AG04449 (cell line): ENCODE measurements around the gene SUPT20H.
A peak's percentile ranks its signal among the peaks of the same experiment; 100 is the strongest.

Experiments
- CTCF ChIA-PET: fragments of 350-600 bp; formaldehyde crosslinking; extraction: SDS; loops from one replicate; lab custom pipeline; 2021; ENCODE audit warnings: antibody characterized with exemption; lab: Yijun Ruan, JAX
- POLR2A ChIA-PET: fragments of 400-600, 350-600 bp; formaldehyde crosslinking; extraction: SDS; loops from one replicate; lab custom pipeline; 2020; ENCODE audit warnings: antibody characterized with exemption, inconsistent platforms; lab: Yijun Ruan, JAX
- DNase-seq: peaks from one replicate; pipeline ENCODE4 v3.0.0-alpha.2; 2010; ENCODE audit warnings: low read depth, low spot score
- H3K4me3 ChIP-seq: 2 replicates; pipeline ENCODE4 v1.5.1; 2011; ENCODE audit warnings: low read depth, mild to moderate bottlenecking, control low read depth, low read length
- CTCF ChIP-seq: IDR thresholded peaks from one replicate; pipeline ENCODE4 v1.5.1; 2011; ENCODE audit warnings: mild to moderate bottlenecking, moderate library complexity, low read length, control low read depth, inconsistent platforms; ENCODE audit not compliant: insufficient read depth; ENCODE audit errors: missing control alignments

Gene SUPT20H

GRCh38 chr13:37037241-37037640, 22.2 kb downstream of the SUPT20H start:
- no peak overlapping the region for H3K4me3 ChIP-seq
- DNase-seq, result no peak
- TF ChIP-seq CTCF, result no peak
- CTCF ChIA-PET, result no interaction called here
- POLR2A ChIA-PET, result no interaction called here

- no peak overlapping the region for H3K4me3 ChIP-seq
- TF ChIP-seq CTCF, result no peak
- ChIA-PET POLR2A (no interaction called here), CTCF (interaction anchor here (1.4 kb wide), 1 partner anchor 12 kb away, joined by 4 read pairs; no protein-coding TSS in a partner anchor)
- DNase-seq, result no peak
Observed at GRCh38 chr13:37029617-37030016, 29.9 kb downstream of the SUPT20H start.

GRCh38 chr13:37027639-37028038, 31.8 kb downstream of the SUPT20H start:
- H3K4me3 ChIP-seq, result no peak overlapping the region
- POLR2A ChIA-PET, result no interaction called here
- no peak for TF ChIP-seq CTCF
- no peak for DNase-seq
- CTCF ChIA-PET, result interaction anchor here (1.0 to 1.5 kb wide), 2 partner anchors 22 to 29 kb away, joined by 3 read pairs; partner anchors contain the start of gene ALG5

- ChIA-PET POLR2A (no interaction called here), CTCF (interaction anchor here (1.0 to 1.5 kb wide), 2 partner anchors 21 to 28 kb away, joined by 3 read pairs; partner anchors contain the start of gene ALG5)
- no peak for TF ChIP-seq CTCF
- DNase-seq, result no peak
- H3K4me3 ChIP-seq, result no peak overlapping the region
Observed at GRCh38 chr13:37026771-37027170, 32.7 kb downstream of the SUPT20H start.

GRCh38 chr13:37023871-37024270, 35.6 kb downstream of the SUPT20H start:
- DNase-seq, result no peak
- H3K4me3 ChIP-seq, result no peak overlapping the region
- no peak for TF ChIP-seq CTCF
- ChIA-PET CTCF (interaction anchor here (1.0 to 1.2 kb wide), 2 partner anchors 23 to 44 kb away, joined by 3 read pairs; partner anchors contain the start of gene EXOSC8), POLR2A (no interaction called here)

- ChIA-PET POLR2A (no interaction called here), CTCF (no interaction called here)
- no peak overlapping the region for H3K4me3 ChIP-seq
- TF ChIP-seq CTCF, result no peak
- DNase-seq, result peak; percentile 10
Observed at GRCh38 chr13:37014609-37015008, 44.9 kb downstream of the SUPT20H start.
